ENCODE results near the gene RCVRN.

The RCVRN gene

GRCh38 chr17:9895923-9896322, 9.1 kb downstream of the RCVRN start:
- DNase-seq, result no peak

GRCh38 chr17:9894231-9894630, 10.8 kb downstream of the RCVRN start:
- DNase-seq, result no peak

- no peak for DNase-seq
Observed at GRCh38 chr17:9893411-9894012, 11.6 kb downstream of the RCVRN start.

- peak; percentile 39 for DNase-seq
Observed at GRCh38 chr17:9890124-9890523, 14.9 kb downstream of the RCVRN start.

GRCh38 chr17:9887508-9887907, 17.6 kb downstream of the RCVRN start:
- no peak for DNase-seq

- DNase-seq, result no peak
Observed at GRCh38 chr17:9886141-9886930, 18.7 kb downstream of the RCVRN start.

- no peak for DNase-seq
Observed at GRCh38 chr17:9883451-9883850, 21.6 kb downstream of the RCVRN start.

GRCh38 chr17:9880582-9880999, 24.5 kb downstream of the RCVRN start:
- no peak for DNase-seq

- no peak for DNase-seq
Observed at GRCh38 chr17:9878786-9879525, 26.1 kb downstream of the RCVRN start.

GRCh38 chr17:9878356-9878755, 26.7 kb downstream of the RCVRN start:
- DNase-seq, result no peak

GRCh38 chr17:9875441-9875840, 29.6 kb downstream of the RCVRN start:
- DNase-seq, result no peak

GRCh38 chr17:9874722-9875121, 30.3 kb downstream of the RCVRN start:
- no peak for DNase-seq

GRCh38 chr17:9872852-9873251, 32.2 kb downstream of the RCVRN start:
- no peak for DNase-seq

GRCh38 chr17:9868552-9868951, 36.5 kb downstream of the RCVRN start:
- no peak for DNase-seq

GRCh38 chr17:9865586-9865985, 39.5 kb downstream of the RCVRN start:
- DNase-seq, result no peak

- no peak for DNase-seq
Observed at GRCh38 chr17:9862949-9863348, 42.1 kb downstream of the RCVRN start.

GRCh38 chr17:9862220-9862619, 42.9 kb downstream of the RCVRN start:
- no peak for DNase-seq

GRCh38 chr17:9860851-9861250, 44.2 kb downstream of the RCVRN start:
- DNase-seq, result no peak

GRCh38 chr17:9859781-9860180, 45.3 kb downstream of the RCVRN start:
- no peak for DNase-seq

- no peak for DNase-seq
Observed at GRCh38 chr17:9855036-9855435, 50.0 kb downstream of the RCVRN start.

- DNase-seq, result no peak
Observed at GRCh38 chr17:9854255-9854654, 50.8 kb downstream of the RCVRN start.

- no peak for DNase-seq
Observed at GRCh38 chr17:9850151-9850550, 54.9 kb downstream of the RCVRN start.

Data from activated CD4-positive, alpha-beta T cell treated with anti-CD3 and anti-CD28 coated beads for 48 hours (primary cell).